ENCODE results near the gene MED22. TPM values are rescaled to one million over a fixed set of nuclear protein-coding genes. Genes with fewer than 3 reads are reported as not detected.

The MED22 gene
- polyA plus RNA-seq, 3 donors: 6.8 to 27.7 (median 9.6) TPM

- H3K79me2 ChIP-seq (ENCODE audit: insufficient read depth, low read length): no peaks in the 10 kb centered on the region
- H3K4me2 ChIP-seq (replicated peaks; ENCODE audit: extremely low read depth, low read length, poor library complexity, severe bottlenecking): no peak overlapping the region
- H3K27me3 ChIP-seq (ENCODE audit: control insufficient read depth in 2 of 2, insufficient read depth in 2 of 2, low read length in 2 of 2): no peaks in the 10 kb centered on the region
- no peaks in the 10 kb centered on the region for H3K4me1 ChIP-seq (ENCODE audit: control insufficient read depth in 1 of 2, insufficient read depth in 2 of 2, low read length in 2 of 2)
- Mint-ChIP-seq H3K9me3 (peaks cover 0 to 4% (median 0%) of the 10 kb centered on the region in 7 donors), H3K36me3 (no peaks in the 10 kb centered on the region), H3K27ac (no peak overlapping the region), H3K4me1 (peaks cover 5% of the 10 kb centered on the region), H3K27me3 (ENCODE audit: low read depth in 3 of 3) (peaks cover 5 to 15% (median 5%) of the 10 kb centered on the region in 3 donors), H3K4me3 (no peak overlapping the region)
- TF ChIP-seq, protein P1, sequence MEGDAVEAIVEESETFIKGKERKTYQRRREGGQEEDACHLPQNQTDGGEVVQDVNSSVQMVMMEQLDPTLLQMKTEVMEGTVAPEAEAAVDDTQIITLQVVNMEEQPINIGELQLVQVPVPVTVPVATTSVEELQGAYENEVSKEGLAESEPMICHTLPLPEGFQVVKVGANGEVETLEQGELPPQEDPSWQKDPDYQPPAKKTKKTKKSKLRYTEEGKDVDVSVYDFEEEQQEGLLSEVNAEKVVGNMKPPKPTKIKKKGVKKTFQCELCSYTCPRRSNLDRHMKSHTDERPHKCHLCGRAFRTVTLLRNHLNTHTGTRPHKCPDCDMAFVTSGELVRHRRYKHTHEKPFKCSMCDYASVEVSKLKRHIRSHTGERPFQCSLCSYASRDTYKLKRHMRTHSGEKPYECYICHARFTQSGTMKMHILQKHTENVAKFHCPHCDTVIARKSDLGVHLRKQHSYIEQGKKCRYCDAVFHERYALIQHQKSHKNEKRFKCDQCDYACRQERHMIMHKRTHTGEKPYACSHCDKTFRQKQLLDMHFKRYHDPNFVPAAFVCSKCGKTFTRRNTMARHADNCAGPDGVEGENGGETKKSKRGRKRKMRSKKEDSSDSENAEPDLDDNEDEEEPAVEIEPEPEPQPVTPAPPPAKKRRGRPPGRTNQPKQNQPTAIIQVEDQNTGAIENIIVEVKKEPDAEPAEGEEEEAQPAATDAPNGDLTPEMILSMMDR (IDR thresholded peaks at IDR 0.05): no peak
- H3K9me3 ChIP-seq (replicated peaks in 1 of 2; ENCODE audit: control insufficient read depth in 1 of 2, insufficient read depth in 1 of 2, low read length in 2 of 2): no peaks in the 10 kb centered on the region
- WGBS (ENCODE audit: insufficient coverage): 54% methylated on average over 14 of the region's 14 CpGs
- H3K27ac ChIP-seq (ENCODE audit: low read depth in 1 of 2, low read length in 2 of 2): no peak overlapping the region
- H4K20me1 ChIP-seq (ENCODE audit: insufficient read depth, low read length): no peaks in the 10 kb centered on the region
- no peak overlapping the region for H3K9ac ChIP-seq (ENCODE audit: insufficient read depth, low read length, poor library complexity, severe bottlenecking)
- no peak overlapping the region for H3K4me3 ChIP-seq (replicated peaks in 1 of 3; ENCODE audit: low read depth in 2 of 3, low read length in 3 of 3)
- DNase-seq: no peak
- H2AFZ ChIP-seq (ENCODE audit: insufficient read depth, low read depth, low read length, poor library complexity, severe bottlenecking): no peak overlapping the region
- intact Hi-C loops (cut with micrococcal nuclease): no loop called here
- H3K36me3 ChIP-seq (replicated peaks in 1 of 2; ENCODE audit: control insufficient read depth in 1 of 2, insufficient read depth in 2 of 2, low read length in 2 of 2): no peaks in the 10 kb centered on the region
Measured at GRCh38 chr9:133322701-133323100, 25.2 kb downstream of the MED22 start.

- Mint-ChIP-seq H3K36me3 (no peaks in the 10 kb centered on the region), H3K4me3 (no peak overlapping the region), H3K9me3 (peaks cover 0 to 4% (median 0%) of the 10 kb centered on the region in 7 donors), H3K27ac (no peak overlapping the region), H3K4me1 (peaks cover 5% of the 10 kb centered on the region), H3K27me3 (ENCODE audit: low read depth in 3 of 3) (peaks cover 5 to 18% (median 7%) of the 10 kb centered on the region in 3 donors)
- H3K27me3 ChIP-seq (ENCODE audit: control insufficient read depth in 2 of 2, insufficient read depth in 2 of 2, low read length in 2 of 2): no peaks in the 10 kb centered on the region
- DNase-seq: no peak
- intact Hi-C loops (cut with micrococcal nuclease): no loop called here
- no peaks in the 10 kb centered on the region for H3K4me1 ChIP-seq (ENCODE audit: control insufficient read depth in 1 of 2, insufficient read depth in 2 of 2, low read length in 2 of 2)
- no peak overlapping the region for H3K9ac ChIP-seq (ENCODE audit: insufficient read depth, low read length, poor library complexity, severe bottlenecking)
- WGBS (ENCODE audit: insufficient coverage): 96% methylated on average over 10 of the region's 13 CpGs
- no peak overlapping the region for H3K4me3 ChIP-seq (replicated peaks in 1 of 3; ENCODE audit: low read depth in 2 of 3, low read length in 3 of 3)
- no peak overlapping the region for H3K4me2 ChIP-seq (replicated peaks; ENCODE audit: extremely low read depth, low read length, poor library complexity, severe bottlenecking)
- H4K20me1 ChIP-seq (ENCODE audit: insufficient read depth, low read length): no peaks in the 10 kb centered on the region
- H3K9me3 ChIP-seq (replicated peaks in 1 of 2; ENCODE audit: control insufficient read depth in 1 of 2, insufficient read depth in 1 of 2, low read length in 2 of 2): no peaks in the 10 kb centered on the region
- TF ChIP-seq, protein P1 (IDR thresholded peaks at IDR 0.05): no peak
- no peak overlapping the region for H2AFZ ChIP-seq (ENCODE audit: insufficient read depth, low read depth, low read length, poor library complexity, severe bottlenecking)
- H3K27ac ChIP-seq (ENCODE audit: low read depth in 1 of 2, low read length in 2 of 2): no peak overlapping the region
- H3K36me3 ChIP-seq (replicated peaks in 1 of 2; ENCODE audit: control insufficient read depth in 1 of 2, insufficient read depth in 2 of 2, low read length in 2 of 2): no peaks in the 10 kb centered on the region
- H3K79me2 ChIP-seq (ENCODE audit: insufficient read depth, low read length): no peaks in the 10 kb centered on the region
Measured at GRCh38 chr9:133321411-133321935, 26.5 kb downstream of the MED22 start.
